PC-9 (cell line): ENCODE results near the gene SLC12A6. TPM values are rescaled to one million over a fixed set of nuclear protein-coding genes. Genes with fewer than 3 reads are reported as not detected.

Experiments
- BruUV-seq: library from RNA; stranded (reverse); fragments of 400-500 nt; replicated peaks from 2 replicates; lab custom pipeline; 2021; lab: Mats Ljungman, UMichigan
- CTCF ChIA-PET: fragments of 300-600 bp; sonication (Branson Sonifier 250); formaldehyde crosslinking; loops from one replicate; lab custom pipeline; 2022; ENCODE audit warnings: antibody characterized with exemption; lab: Charles Lee
- POLR2A ChIA-PET: fragments of 300-600 bp; sonication (Branson Sonifier 250); formaldehyde crosslinking; loops from one replicate; lab custom pipeline; 2022; ENCODE audit warnings: antibody characterized with exemption; ENCODE audit not compliant: unreplicated experiment; lab: Charles Lee
- DNase-seq, 2 experiments: peaks; one replicate each; pipeline versions ENCODE4 v3.0.0 to v3.0.0-alpha.2; 2015 to 2022; ENCODE audit warnings: mixed read lengths in 1 of 2
- H2AFZ ChIP-seq: fragments of 200-600 bp; sonication (generic); 2 replicates; pipeline ENCODE4 v1.8.1; 2017; ENCODE audit warnings: antibody characterized with exemption
- H3F3A ChIP-seq: fragments of 200-600 bp; sonication (generic); 2 replicates; pipeline ENCODE4 v1.8.1; 2017; ENCODE audit warnings: antibody characterized with exemption, mild to moderate bottlenecking, low read depth; ENCODE audit not compliant: insufficient read depth
- H3K27ac ChIP-seq: fragments of 200-600 bp; sonication (generic); 2 replicates; pipeline ENCODE4 v1.6.1; 2016; ENCODE audit warnings: mixed run types
- H3K27me3 ChIP-seq: fragments of 200-600 bp; sonication (generic); 2 replicates; pipeline ENCODE4 v1.6.1; 2016; ENCODE audit warnings: low read depth, mixed run types; ENCODE audit not compliant: insufficient read depth
- H3K36me3 ChIP-seq: fragments of 200-600 bp; sonication (generic); 2 replicates; pipeline ENCODE4 v1.6.1; 2016; ENCODE audit warnings: low read depth, mixed run types
- H3K4me1 ChIP-seq: fragments of 200-600 bp; sonication (generic); replicated peaks from 2 replicates; pipeline ENCODE4 v1.6.1; 2016; ENCODE audit warnings: mixed run types; ENCODE audit not compliant: insufficient read depth
- H3K4me2 ChIP-seq: fragments of 200-600 bp; sonication (generic); 2 replicates; pipeline ENCODE4 v1.6.1; 2017; ENCODE audit warnings: mixed run types
- H3K4me3 ChIP-seq: fragments of 200-600 bp; sonication (generic); 2 replicates; pipeline ENCODE4 v1.6.1; 2016; ENCODE audit warnings: mixed run types
- H3K79me2 ChIP-seq: fragments of 200-600 bp; sonication (generic); 2 replicates; pipeline ENCODE4 v1.6.1; 2017; ENCODE audit warnings: low read depth, mixed run types
- H3K9me2 ChIP-seq: fragments of 200-600 bp; sonication (generic); 2 replicates; pipeline ENCODE4 v1.8.1; 2017; ENCODE audit warnings: mild to moderate bottlenecking; ENCODE audit not compliant: insufficient read depth
- H3K9me3 ChIP-seq: fragments of 200-600 bp; sonication (generic); 2 replicates; pipeline ENCODE4 v1.8.1; 2016; ENCODE audit warnings: low read depth; ENCODE audit not compliant: insufficient read depth
- H4K20me1 ChIP-seq: fragments of 200-600 bp; sonication (generic); 2 replicates; pipeline ENCODE4 v1.8.1; 2017; ENCODE audit not compliant: insufficient read depth
- EZH2 ChIP-seq: fragments of 200-600 bp; sonication (generic); IDR thresholded peaks from 2 replicates; pipeline ENCODE4 v1.8.0; 2017; ENCODE audit warnings: antibody characterized with exemption, low read depth
- intact Hi-C: fragments of 100-400 bp; cut with micrococcal nuclease; formaldehyde crosslinking; loops from one replicate; pipeline ENCODE4 v1.10.0; 2022; ENCODE audit not compliant: unreplicated experiment
- total RNA-seq: library from RNA; stranded (reverse); gene quantifications from 2 replicates; pipeline ENCODE4 v1.2.3, GENCODE V29; 2021
- TF ChIP-seq, protein P1 (sequence below): fragments of 200-600 bp; sonication (generic); conservative IDR thresholded peaks from 2 replicates; pipeline ENCODE4 v1.6.1; 2017; ENCODE audit warnings: mixed run types, antibody characterized with exemption, mild to moderate bottlenecking, moderate library complexity

SLC12A6 gene
- total RNA-seq, 1 experiment from 2014 or later = 27.5 TPM

DNA sequence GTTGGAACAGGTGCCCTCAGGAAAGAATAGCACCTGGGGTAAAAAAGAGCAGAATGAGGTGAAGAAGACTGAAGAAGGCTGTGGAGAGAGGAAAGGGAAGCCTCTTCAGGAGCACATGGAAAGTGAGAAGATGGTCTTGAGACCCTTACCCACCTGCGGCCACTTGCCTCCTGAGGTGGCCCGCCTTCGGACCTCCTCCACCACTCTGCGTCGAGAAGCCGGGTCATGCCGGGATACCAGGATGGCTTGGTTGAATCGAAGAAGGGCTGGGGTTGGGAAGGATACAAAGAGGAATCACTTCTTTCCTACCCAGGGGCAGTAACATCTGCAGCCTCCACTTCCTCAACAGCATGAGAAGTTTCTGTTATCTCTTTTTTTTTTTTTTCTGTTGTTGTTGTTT, 26.5 kb upstream of the SLC12A6 start:
- POLR2A ChIA-PET = no interaction called here
- H4K20me1 ChIP-seq = no peaks in the 10 kb centered on the region
- H2AFZ ChIP-seq = no peak overlapping the region
- DNase-seq = no peak
- no peaks in the 10 kb centered on the region for H3K9me2 ChIP-seq
- no peak overlapping the region for H3K4me3 ChIP-seq
- TF ChIP-seq, protein P1, sequence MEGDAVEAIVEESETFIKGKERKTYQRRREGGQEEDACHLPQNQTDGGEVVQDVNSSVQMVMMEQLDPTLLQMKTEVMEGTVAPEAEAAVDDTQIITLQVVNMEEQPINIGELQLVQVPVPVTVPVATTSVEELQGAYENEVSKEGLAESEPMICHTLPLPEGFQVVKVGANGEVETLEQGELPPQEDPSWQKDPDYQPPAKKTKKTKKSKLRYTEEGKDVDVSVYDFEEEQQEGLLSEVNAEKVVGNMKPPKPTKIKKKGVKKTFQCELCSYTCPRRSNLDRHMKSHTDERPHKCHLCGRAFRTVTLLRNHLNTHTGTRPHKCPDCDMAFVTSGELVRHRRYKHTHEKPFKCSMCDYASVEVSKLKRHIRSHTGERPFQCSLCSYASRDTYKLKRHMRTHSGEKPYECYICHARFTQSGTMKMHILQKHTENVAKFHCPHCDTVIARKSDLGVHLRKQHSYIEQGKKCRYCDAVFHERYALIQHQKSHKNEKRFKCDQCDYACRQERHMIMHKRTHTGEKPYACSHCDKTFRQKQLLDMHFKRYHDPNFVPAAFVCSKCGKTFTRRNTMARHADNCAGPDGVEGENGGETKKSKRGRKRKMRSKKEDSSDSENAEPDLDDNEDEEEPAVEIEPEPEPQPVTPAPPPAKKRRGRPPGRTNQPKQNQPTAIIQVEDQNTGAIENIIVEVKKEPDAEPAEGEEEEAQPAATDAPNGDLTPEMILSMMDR = no peak
- TF ChIP-seq EZH2 = no peak
- H3K4me2 ChIP-seq = no peak overlapping the region
- H3K9me3 ChIP-seq = no peaks in the 10 kb centered on the region
- no TSS peak for BruUV-seq
- H3F3A ChIP-seq = peaks cover 23% of the 10 kb centered on the region
- H3K36me3 ChIP-seq = 0 out of 2 replicates have a peak, but pooled peaks cover 3% of the 10 kb centered on the region
- CTCF ChIA-PET = no interaction called here
- H3K79me2 ChIP-seq = peaks cover 15% of the 10 kb centered on the region
- intact Hi-C loops = loop anchor here (10.0 kb wide), 1 partner anchor 139 kb away; the partner anchor contains the start of gene EMC4
- no peaks in the 10 kb centered on the region for H3K27me3 ChIP-seq
- no peak overlapping the region for H3K27ac ChIP-seq
- H3K4me1 ChIP-seq = peaks cover 60% of the 10 kb centered on the region

DNA sequence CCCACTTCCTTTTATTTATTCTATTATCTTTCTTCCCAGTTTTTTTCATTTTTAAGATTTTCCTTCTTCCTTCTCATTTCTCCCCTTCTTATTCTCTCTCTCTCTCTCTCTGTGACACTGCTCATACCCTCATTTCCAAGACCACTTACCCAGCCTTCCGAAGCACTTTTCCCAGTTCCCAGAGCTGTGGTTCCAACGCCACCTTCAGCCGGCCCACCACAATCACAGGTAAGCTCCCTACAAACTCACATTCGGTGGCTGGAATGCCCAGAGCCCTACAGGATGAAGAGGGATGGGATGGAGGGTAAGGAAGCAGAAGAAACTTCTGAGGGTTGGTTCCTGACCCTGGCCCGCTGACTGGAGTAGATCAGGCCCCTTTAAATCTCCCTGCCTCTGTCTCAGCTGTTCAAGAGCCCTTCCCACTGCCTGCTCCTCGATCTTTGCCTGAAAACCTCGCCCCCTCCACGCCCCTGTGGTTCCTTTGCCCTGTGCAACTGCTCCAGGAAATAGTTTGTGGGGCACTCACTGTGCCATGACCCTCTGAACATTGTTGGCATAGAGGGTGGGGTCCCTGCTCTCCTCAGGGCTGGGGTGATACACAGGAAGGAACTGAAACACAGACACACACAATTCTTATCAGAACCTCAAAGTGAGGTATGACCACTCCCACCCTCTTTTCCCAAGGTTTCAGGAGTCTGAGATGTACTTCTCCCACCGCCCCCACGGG, 24.6 kb upstream of the SLC12A6 start:
- Histone ChIP-seq H3F3A (peaks cover 23% of the 10 kb centered on the region), H3K9me3 (no peaks in the 10 kb centered on the region), H3K36me3 (0 out of 2 replicates have a peak, but pooled peaks cover 3% of the 10 kb centered on the region), H3K4me2 (peak overlapping the region; percentile 27; the same call in 1 of the 2 replicates), H3K4me3 (no peak overlapping the region), H3K27me3 (no peaks in the 10 kb centered on the region), H3K79me2 (peaks cover 15% of the 10 kb centered on the region), H3K9me2 (no peaks in the 10 kb centered on the region), H2AFZ (no peak overlapping the region), H3K27ac (peak overlapping the region; percentile 58; the same call in 1 of the 2 replicates), H4K20me1 (no peaks in the 10 kb centered on the region), H3K4me1 (peaks cover 55% of the 10 kb centered on the region)
- no TSS peak for BruUV-seq
- intact Hi-C loops = loop anchor here (10.0 kb wide), 1 partner anchor 137 kb away; the partner anchor contains the start of gene EMC4
- ChIA-PET CTCF (no interaction called here), POLR2A (no interaction called here)
- no peak for TF ChIP-seq EZH2
- TF ChIP-seq, protein P1 = no peak
- peak; percentile 37 to 74 for DNase-seq

DNA sequence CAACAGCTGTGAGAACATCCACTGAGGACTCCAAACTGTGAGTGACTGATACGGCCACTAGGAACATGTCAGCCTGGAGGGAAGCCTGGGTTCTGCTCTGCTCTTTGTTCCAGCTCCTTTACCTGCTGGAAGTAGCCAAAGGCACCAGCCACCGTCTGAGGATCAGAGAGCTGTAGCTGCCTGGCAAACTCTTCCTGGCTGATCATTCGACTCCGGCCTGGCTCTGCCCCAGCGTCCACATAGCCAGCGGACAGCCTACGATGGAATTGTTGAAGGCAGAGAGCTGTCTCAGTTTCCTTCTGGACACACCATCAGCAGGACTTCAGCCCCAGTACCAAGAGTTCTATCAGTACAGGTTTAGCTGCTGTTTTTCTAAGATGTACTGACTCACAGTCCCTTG, 23.7 kb upstream of the SLC12A6 start:
- H3K4me3 ChIP-seq = no peak overlapping the region
- no peak for DNase-seq
- peaks cover 55% of the 10 kb centered on the region for H3K4me1 ChIP-seq
- no peak for TF ChIP-seq EZH2
- TF ChIP-seq, protein P1 = no peak
- no peak overlapping the region for H2AFZ ChIP-seq
- peak overlapping the region; percentile 22; the same call in 1 of the 2 replicates for H3K27ac ChIP-seq
- H3K27me3 ChIP-seq = no peaks in the 10 kb centered on the region
- H3K36me3 ChIP-seq = 0 out of 2 replicates have a peak, but pooled peaks cover 3% of the 10 kb centered on the region
- ChIA-PET CTCF (no interaction called here), POLR2A (no interaction called here)
- no peaks in the 10 kb centered on the region for H4K20me1 ChIP-seq
- BruUV-seq = no TSS peak
- peak overlapping the region; percentile 37; the same call in 1 of the 2 replicates for H3K4me2 ChIP-seq
- peaks cover 23% of the 10 kb centered on the region for H3F3A ChIP-seq
- peaks cover 15% of the 10 kb centered on the region for H3K79me2 ChIP-seq
- no peaks in the 10 kb centered on the region for H3K9me2 ChIP-seq
- intact Hi-C loops = loop anchor here (10.0 kb wide), 1 partner anchor 136 kb away; the partner anchor contains the start of gene EMC4
- no peaks in the 10 kb centered on the region for H3K9me3 ChIP-seq
